Heart left ventricle (tissue), 16 donors: Measurements from ENCODE around the gene SORCS2. TPM values are rescaled to one million over a fixed set of nuclear protein-coding genes. Genes with fewer than 3 reads are reported as not detected.
"Not testable (repeated sequence)": the region's sequence is repeated elsewhere in the genome, so short reads cannot be mapped to it uniquely, and the experiment has no call there.

Experiments used
- ATAC-seq, 4 donors: fragments of 200-7000 bp; cut with Tn5 transposase; one replicate each; pipeline ENCODE4 v1.9.1; 2020 to 2022; ENCODE audit warnings: moderate library complexity in 4 of 4, mild to moderate bottlenecking in 3 of 4, moderate number of reproducible peaks in 1 of 4
- DNase-seq, 5 donors: peaks; one replicate each; pipeline ENCODE4 v3.0.0-alpha.2; 2020
- H3K27ac ChIP-seq, 12 donors: fragments of 200-600 bp; sonication (generic) in 4 of 12; one replicate each; pipeline versions ENCODE4 v1.5.0 to v1.8.0; 2016 to 2022; ENCODE audit warnings: mild to moderate bottlenecking in 2 of 12
- H3K27me3 ChIP-seq, 9 donors: fragments of 200-600 bp; sonication (generic) in 2 of 9; one replicate each; pipeline versions ENCODE4 v1.5.1 to v1.8.0; 2016 to 2022; ENCODE audit warnings: mild to moderate bottlenecking in 3 of 9
- H3K36me3 ChIP-seq, 9 donors: fragments of 200-600 bp; sonication (generic) in 2 of 9; one replicate each; pipeline versions ENCODE4 v1.5.0 to v1.8.0; 2018 to 2022; ENCODE audit warnings: mild to moderate bottlenecking in 2 of 9
- H3K4me1 ChIP-seq, 12 donors: fragments of 200-600 bp; sonication (generic) in 4 of 12; one replicate each; pipeline versions ENCODE4 v1.5.0 to v1.8.0; 2016 to 2022; ENCODE audit warnings: mild to moderate bottlenecking in 3 of 12
- H3K4me3 ChIP-seq, 12 donors: fragments of 200-600 bp; sonication (generic) in 4 of 12; one replicate each; pipeline versions ENCODE4 v1.5.0 to v1.8.0; 2017 to 2022; ENCODE audit warnings: mild to moderate bottlenecking in 9 of 12, moderate library complexity in 4 of 12
- H3K9me3 ChIP-seq, 12 donors: fragments of 200-600 bp; sonication (generic) in 4 of 12; one replicate each; pipeline versions ENCODE4 v1.5.0 to v1.8.0; 2016 to 2022; ENCODE audit warnings: mild to moderate bottlenecking in 1 of 12
- CTCF ChIP-seq, 12 donors: fragments of 200-600 bp; sonication (generic) in 4 of 12; IDR thresholded peaks; one replicate each; pipeline versions ENCODE4 v1.5.0 to v1.8.0; 2018 to 2022; ENCODE audit warnings: antibody characterized with exemption in 12 of 12, mild to moderate bottlenecking in 5 of 12
- POLR2A ChIP-seq, 2 donors: fragments of 450-650 bp; IDR thresholded peaks; one replicate each; pipeline ENCODE4 v1.6.1; 2017; ENCODE audit warnings: antibody characterized with exemption in 2 of 2, mild to moderate bottlenecking in 2 of 2, moderate library complexity in 2 of 2
- WGBS, 4 donors: extraction: QIAGEN DNeasy Blood & Tissue Kit in 2 of 4; methylation state at CpG; one replicate each; pipeline versions ENCODE4 v1.1.5 to v1.1.7; 2013 to 2018; 5-methylcytosine and 5-hydroxymethylcytosine counted together
- intact Hi-C, 10 donors: fragments of 100-400 bp; cut with DNase I; formaldehyde crosslinking; loops; one replicate each; pipeline versions ENCODE4 v1.11.1 to v1.14.2; 2022
- polyA plus RNA-seq, 2 donors: library from polyadenylated mRNA; stranded (reverse); fragments of 200-250 nt; gene quantifications; one replicate each; pipeline ENCODE4 v1.2.3, GENCODE V29; 2013
- total RNA-seq, 9 donors: library from RNA; depleted of rRNA in 2 of 9; stranded (reverse); fragments of >200 nt in 2 of 9; fragmentation: NEBNext Ultra II Directional in 3 of 9; extraction: Animal tissue kit (Norgen Biotek cat#: 25700) in 3 of 9; gene quantifications; one replicate each; pipeline versions ENCODE4 v1.1.0 to v1.2.4, GENCODE V29; 2016 to 2023
- donor health status: ischemic (EF 13 %, LVEDD 7.1; RV severe dilation, severe dysfunction).
- donor health status: healthy with polysubstance abuse.
- donor health status: DM: no; HTN: yes; CAD: no.
- donor health status: DM: no; HTN: no; CAD: no.
- donor health status: ischemic (EF 25% LVEDD 6.9; RV normal size, moderate dysfunction).
- donor health status: ischemic (EF 25% LVEDD 5.7; RV mildly dilated, moderate dysfunction).
- donor health status: healthy.
- donor health status: DM: yes; HTN: yes; CAD: no.
- donor health status: ischemic (EF 35%, LVEDD 5.7; RV mildly dilated, moderate dysfunction).
- donor health status: nonischemic (EF 11% LVEDD 7.7; RV severe dilation, severe dysfunction).
- donor health status: DM: yes; HTN: yes; CAD: no.
- donor health status: PGD.
- donor health status: ischemic (EF 29% LVEDD 5.4; RV normal size, mild dysfunction).
- donor health status: nonischemic (EF 23%, LVEDD 6.1; RV moderate dilation, normal function).

SORCS2 gene
- total and polyA plus RNA-seq, 11 donors: 0.28 to 5.5 (median 2.4) TPM

GRCh38 chr4:7451434-7451789, 259.1 kb downstream of the SORCS2 start:
- Histone ChIP-seq H3K4me3 (no peak overlapping the region), H3K9me3 (no peaks in the 10 kb centered on the region), H3K27ac (no peak overlapping the region), H3K27me3 (no peaks in the 10 kb centered on the region), H3K4me1 (no peaks in the 10 kb centered on the region), H3K36me3 (no peaks in the 10 kb centered on the region)
- TF ChIP-seq POLR2A (IDR thresholded peaks at IDR 0.05) (no peak), CTCF (IDR thresholded peaks at IDR 0.05) (no peak)
- ATAC-seq (peak in 2 of 4 donors; percentile 13 to 46), DNase-seq (no peak)
- 59 to 90% (median 63%) methylated on average over 1 to 2 of the region's 2 CpGs for WGBS, 4 donors
- intact Hi-C loops: no loop called here

GRCh38 chr4:7451800-7452199, 259.5 kb downstream of the SORCS2 start:
- no peak for DNase-seq
- intact Hi-C loops: no loop called here

GRCh38 chr4:7452802-7453201, 260.5 kb downstream of the SORCS2 start:
- DNase-seq, H3K27ac ChIP-seq, intact Hi-C loops, H3K36me3 ChIP-seq, H3K4me3 ChIP-seq, H3K27me3 ChIP-seq, ATAC-seq, H3K4me1 ChIP-seq, H3K9me3 ChIP-seq: not testable (repeated sequence)
- WGBS, 4 donors: 76 to 96% (median 87%) methylated on average over 9 of the region's 9 CpGs

More at GRCh38 chr4:7451800-7452199, 259.5 kb downstream of the SORCS2 start:
- H3K9me3 ChIP-seq: no peaks in the 10 kb centered on the region
- H3K4me1 ChIP-seq: no peaks in the 10 kb centered on the region
- no peak overlapping the region for H3K27ac ChIP-seq
- no peak overlapping the region for H3K4me3 ChIP-seq
- peak in 1 of 4 donors; percentile 27 for ATAC-seq
- TF ChIP-seq CTCF (IDR thresholded peaks at IDR 0.05): no peak
- no peak for TF ChIP-seq POLR2A (IDR thresholded peaks at IDR 0.05)
- 80 to 85% (median 80%) methylated on average over 6 of the region's 6 CpGs for WGBS, 4 donors
- H3K27me3 ChIP-seq: no peaks in the 10 kb centered on the region
- no peaks in the 10 kb centered on the region for H3K36me3 ChIP-seq

- intact Hi-C loops: no loop called here
- Histone ChIP-seq H3K4me3 (no peak overlapping the region), H3K9me3 (no peaks in the 10 kb centered on the region), H3K27ac (no peak overlapping the region), H3K27me3 (peaks cover 0 to 12% (median 0%) of the 10 kb centered on the region in 9 donors), H3K36me3 (no peaks in the 10 kb centered on the region), H3K4me1 (peaks cover 0 to 4% (median 0%) of the 10 kb centered on the region in 12 donors)
- WGBS, 4 donors: 82 to 87% (median 85%) methylated on average over 10 to 16 of the region's 16 CpGs
- no peak for DNase-seq
- no peak for ATAC-seq
- TF ChIP-seq CTCF (IDR thresholded peaks at IDR 0.05): no peak
- no peak for TF ChIP-seq POLR2A (IDR thresholded peaks at IDR 0.05)
Measured at GRCh38 chr4:7457201-7458065, 265.1 kb downstream of the SORCS2 start.
